D721Med (cell line): ENCODE measurements around the gene C1R.
A peak's percentile ranks its signal among the peaks of the same experiment; 100 is the strongest.

ENCODE experiments used
- DNase-seq: peaks from one replicate; pipeline ENCODE4 v3.0.0; 2011; ENCODE audit warnings: low spot score; ENCODE audit not compliant: insufficient read length
- FAIRE-seq: peaks from 2 replicates; lab custom pipeline; 2011; peaks lifted over from hg19 to GRCh38; lab: Jason Lieb, UNC
- CTCF ChIP-seq: IDR thresholded peaks from 2 replicates; pipeline ENCODE4 v1.5.1; 2012; ENCODE audit warnings: mild to moderate bottlenecking, control low read depth; ENCODE audit not compliant: insufficient read depth; ENCODE audit errors: missing control alignments

Gene C1R

GRCh38 chr12:7092229-7092985 is at the start of gene C1R:
C1R (minus strand) TSS chr12:7092445; CDS start chr12:7092388, 57 bp downstream.
- peak; percentile 43 for DNase-seq
- TF ChIP-seq CTCF: peak; percentile 91

GRCh38 chr12:7141351-7142005 is 49.2 kb upstream of the C1R start:
- no peak for DNase-seq
- FAIRE-seq: no peak
- TF ChIP-seq CTCF: no peak

More at GRCh38 chr12:7092229-7092985, at the start of gene C1R:
- FAIRE-seq: no peak

GRCh38 chr12:7139200-7139599 is 47.0 kb upstream of the C1R start:
- no peak for TF ChIP-seq CTCF
- no peak for DNase-seq
- no peak for FAIRE-seq

- DNase-seq (no peak), FAIRE-seq (no peak)
- TF ChIP-seq CTCF: no peak
Measured at GRCh38 chr12:7137908-7138307, 45.7 kb upstream of the C1R start.

GRCh38 chr12:7136676-7137075 is 44.4 kb upstream of the C1R start:
- FAIRE-seq (no peak), DNase-seq (no peak)
- no peak for TF ChIP-seq CTCF

- no peak for TF ChIP-seq CTCF
- DNase-seq (no peak), FAIRE-seq (no peak)
Measured at GRCh38 chr12:7136071-7136470, 43.8 kb upstream of the C1R start.
